GM18858 (cell line): ENCODE results near the gene TUBB4B.

Experiments
- ATAC-seq: cut with Tn5 transposase; IDR thresholded peaks from one replicate; pipeline ENCODE4 v1.9.1; 2021; ENCODE audit not compliant: unreplicated experiment

TUBB4B gene

GRCh38 chr9:137212520-137212919 lies 28.6 kb upstream of the TUBB4B start:
- ATAC-seq: no peak

- no peak for ATAC-seq
These were observed 27.7 kb upstream of the TUBB4B start for GRCh38 chr9:137213160-137214060.

- no peak for ATAC-seq
These were observed 26.5 kb upstream of the TUBB4B start for GRCh38 chr9:137214620-137215019.

- ATAC-seq: no peak
These were observed 25.7 kb upstream of the TUBB4B start for GRCh38 chr9:137215196-137215986.

DNA sequence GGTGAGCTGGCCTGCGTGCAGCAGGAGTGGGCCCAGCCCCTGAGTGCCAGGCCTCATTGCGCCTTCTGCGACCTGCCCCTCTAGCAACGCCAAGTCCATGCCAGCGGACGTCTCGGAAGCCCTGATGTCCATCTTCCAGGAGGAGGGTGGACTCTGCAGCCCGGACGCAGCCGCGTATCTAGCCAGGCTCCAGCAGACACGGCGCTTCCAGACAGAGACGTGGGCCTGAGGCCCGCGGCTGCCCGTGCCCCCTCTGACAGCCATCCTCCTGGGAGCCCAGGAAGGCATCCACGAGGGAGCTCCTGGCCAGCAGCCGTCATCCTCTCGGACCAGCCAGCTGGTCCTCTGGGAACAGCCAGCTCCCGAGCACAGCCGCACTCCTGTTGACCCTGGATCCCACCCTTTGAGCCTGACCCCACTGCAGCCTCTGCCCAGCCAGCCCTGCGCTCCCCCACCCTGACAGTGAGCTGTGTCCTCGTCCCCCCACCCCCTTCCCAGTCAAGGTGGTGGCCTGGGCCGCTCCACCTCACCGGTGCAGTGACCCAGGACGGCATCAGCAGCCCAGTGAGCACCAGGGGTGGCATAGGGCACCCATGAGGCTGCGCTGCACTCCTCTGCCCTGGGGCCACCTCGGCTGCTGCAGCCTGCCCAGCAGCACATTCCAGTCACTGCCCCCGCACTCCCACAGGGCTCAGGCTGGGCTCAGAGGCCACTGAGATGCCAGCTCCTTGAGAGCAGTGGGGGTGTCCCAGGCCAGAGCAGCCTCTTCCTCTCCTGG lies 24.7 kb upstream of the TUBB4B start:
- ATAC-seq: no peak

GRCh38 chr9:137217276-137218211 lies 23.5 kb upstream of the TUBB4B start:
- no peak for ATAC-seq

GRCh38 chr9:137218212-137218753 lies 22.8 kb upstream of the TUBB4B start:
- no peak for ATAC-seq

- ATAC-seq: no peak
These were observed 22.3 kb upstream of the TUBB4B start for GRCh38 chr9:137218754-137219271.

DNA sequence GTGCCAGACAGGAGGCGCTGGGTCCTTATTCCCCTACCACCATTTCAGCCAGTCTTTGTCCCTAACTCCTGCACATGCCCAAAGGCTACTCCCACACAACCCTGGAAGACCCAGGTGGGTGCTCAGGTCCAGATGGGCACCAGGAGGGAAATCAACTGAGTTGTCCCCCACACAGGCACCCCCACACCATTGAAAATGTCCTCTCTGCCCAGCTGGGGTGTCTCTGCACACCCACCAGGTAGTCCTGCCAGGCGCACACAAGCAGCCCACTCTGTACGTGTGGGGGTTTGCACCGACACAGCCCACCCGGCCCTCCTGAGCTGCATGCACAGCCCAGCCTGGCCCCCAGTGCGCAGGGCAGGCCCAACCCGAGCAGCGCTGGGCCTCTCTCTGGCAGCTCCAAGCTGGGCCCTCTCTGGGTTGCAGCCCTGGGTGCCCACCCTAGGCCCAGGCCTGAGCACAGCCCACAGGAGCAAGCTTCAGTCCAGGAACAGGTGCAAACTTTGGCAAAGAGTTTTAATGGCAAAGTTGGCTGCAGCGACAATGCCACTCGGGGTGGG lies 21.2 kb upstream of the TUBB4B start:
- ATAC-seq: no peak

DNA sequence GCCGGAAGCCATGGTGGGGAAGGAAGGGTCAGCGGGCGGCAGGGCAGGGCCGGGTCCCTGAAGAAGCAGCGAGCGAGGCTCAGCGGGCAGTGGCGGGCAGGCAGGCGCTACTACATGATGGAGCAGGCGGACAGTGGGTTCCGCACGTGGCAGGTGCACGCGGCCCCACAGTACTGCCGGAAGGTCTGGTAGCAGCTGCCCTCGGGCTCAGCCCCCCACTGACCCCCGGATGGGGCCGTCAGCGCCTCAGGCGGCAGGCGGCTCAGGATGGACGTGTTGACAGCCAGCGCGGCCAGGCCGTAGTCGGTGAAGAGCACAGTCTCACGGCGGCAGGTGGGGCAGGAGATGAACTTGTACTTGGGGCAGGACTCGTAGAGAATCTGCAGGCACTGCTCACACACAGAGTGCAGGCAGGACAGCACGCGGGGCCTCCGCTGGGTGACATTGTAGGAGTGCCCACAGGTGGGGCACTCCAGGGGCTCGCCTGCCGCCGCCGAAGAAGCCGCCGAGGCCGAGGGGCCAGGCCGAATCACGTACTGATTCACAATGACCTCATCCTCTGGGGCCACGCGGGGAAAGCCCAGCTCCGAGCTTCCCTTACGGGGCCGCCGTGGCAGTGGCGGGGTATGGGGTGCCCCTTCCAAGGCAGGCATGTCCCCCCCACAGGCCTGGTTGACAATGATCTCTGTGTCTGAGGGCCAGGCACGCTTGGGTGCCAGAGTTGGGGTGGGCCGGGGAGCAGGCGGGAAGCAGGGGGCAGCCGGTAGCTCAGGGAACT lies 20.6 kb upstream of the TUBB4B start:
- no peak for ATAC-seq

DNA sequence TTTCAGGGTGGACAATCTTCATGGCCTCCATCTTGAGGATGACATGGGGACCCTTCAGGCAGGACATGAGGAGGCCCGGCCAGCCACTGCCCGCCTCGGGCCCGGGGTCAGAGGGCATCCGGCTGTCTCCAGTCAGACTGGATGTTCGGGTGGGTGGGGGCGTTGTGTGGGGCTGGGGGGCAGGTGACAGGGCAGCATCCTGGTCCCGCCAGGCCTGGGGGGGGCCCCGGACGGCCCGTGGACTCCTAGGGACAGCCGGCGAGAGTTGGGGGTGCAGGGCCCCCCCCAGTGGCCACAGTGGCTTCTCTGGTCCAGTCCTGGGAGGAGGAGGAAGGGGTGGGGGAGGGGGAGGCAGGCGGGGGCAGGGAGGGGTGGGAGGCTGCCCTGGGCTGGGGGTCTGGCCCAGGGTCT lies 20.0 kb upstream of the TUBB4B start:
- ATAC-seq: no peak

GRCh38 chr9:137221506-137222111 lies 19.5 kb upstream of the TUBB4B start:
- ATAC-seq: no peak

DNA sequence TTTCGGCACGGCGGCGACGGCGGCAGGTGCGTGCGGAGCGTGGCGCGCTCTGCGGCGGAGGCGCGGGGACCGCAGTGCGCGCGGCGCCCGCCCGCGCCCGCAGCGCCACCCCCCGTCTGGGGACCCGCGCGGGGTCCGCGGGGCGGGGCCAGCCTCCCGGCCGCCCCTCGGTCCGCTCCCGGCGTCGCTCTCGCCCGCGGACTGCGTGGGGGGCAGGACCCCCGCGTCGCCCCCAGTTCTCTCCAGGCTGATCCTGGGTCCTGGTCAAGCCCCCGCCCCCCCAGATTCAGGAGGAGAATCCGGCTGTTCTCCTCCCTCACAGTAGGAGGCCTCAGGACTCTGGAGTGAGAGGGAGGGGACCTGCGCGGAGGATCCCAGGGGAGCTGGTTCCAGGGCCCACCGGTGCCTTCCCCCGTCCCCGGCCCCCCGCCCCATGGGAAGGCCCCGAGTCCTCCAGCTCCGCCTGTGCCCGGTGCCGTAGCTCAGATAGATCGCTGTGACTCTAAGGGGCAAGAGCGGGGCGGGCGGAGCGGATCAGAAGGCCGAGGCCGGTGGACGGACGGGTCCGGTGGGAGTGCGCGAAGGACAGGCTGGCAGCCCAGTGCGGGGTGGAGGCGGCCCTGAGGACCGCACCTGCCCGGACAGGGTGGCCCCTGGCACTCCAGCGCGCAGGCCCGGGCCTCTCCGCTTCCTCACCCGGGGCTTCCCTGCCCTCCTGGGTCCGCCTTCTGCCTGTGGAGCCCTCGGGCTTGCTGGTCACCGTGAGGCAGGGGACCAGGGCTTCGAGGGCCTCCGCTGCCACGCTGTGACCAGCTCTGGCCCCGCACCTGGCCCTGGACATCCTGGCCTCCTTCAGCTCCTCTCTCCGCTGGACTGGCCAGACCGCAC lies 18.7 kb upstream of the TUBB4B start, which contains the start of gene RNF208:
TSS of gene RNF208 (minus strand) at position 51 of the 888 bp plus-strand sequence. CDS start 1,028 bp downstream, outside the sequence.
- ATAC-seq: no peak

GRCh38 chr9:137223078-137223970 lies 17.8 kb upstream of the TUBB4B start:
- peak; percentile 42 for ATAC-seq

- ATAC-seq: no peak
These were observed 16.0 kb upstream of the TUBB4B start, which contains the start of gene CYSRT1 for GRCh38 chr9:137224830-137225694. Gene CYSRT1 (plus strand): TSS chr9:137225174. CDS start chr9:137225622, 448 bp downstream.
